B cell (primary cell): Measurements from ENCODE around the gene LSM3. TPM values are rescaled to one million over a fixed set of nuclear protein-coding genes. Genes with fewer than 3 reads are reported as not detected.

Experiments used
- ATAC-seq: fragments of 200-7000 bp; cut with Tn5 transposase; one replicate; pipeline ENCODE4 v1.10.0; 2021; ENCODE audit warnings: low read depth, mild to moderate bottlenecking, moderate number of reproducible peaks, moderate library complexity
- CTCF ChIA-PET: fragments of 350-600 bp; sonication (Branson Sonifier 250); formaldehyde crosslinking; loops from one replicate; lab custom pipeline; 2021; ENCODE audit warnings: antibody characterized with exemption, inconsistent platforms; lab: Charles Lee
- POLR2A ChIA-PET: fragments of 350-600 bp; sonication (Branson Sonifier 250); formaldehyde crosslinking; loops from one replicate; lab custom pipeline; 2021; ENCODE audit warnings: antibody characterized with exemption; lab: Charles Lee
- DNase-seq: peaks from one replicate; pipeline ENCODE4 v3.0.0; 2013
- H2AFZ ChIP-seq: 2 replicates; pipeline ENCODE4 v1.6.1; 2012; ENCODE audit warnings: mild to moderate bottlenecking, low read depth, low read length; ENCODE audit not compliant: insufficient read depth, poor library complexity, severe bottlenecking
- H3K27ac ChIP-seq, 2 donors: 1 replicate in 1 of 2; 2 replicates in 1 of 2; pipeline ENCODE4 v1.5.1; 2012 to 2013; ENCODE audit warnings: low read length in 2 of 2, mild to moderate bottlenecking in 2 of 2, moderate library complexity in 1 of 2
- H3K27me3 ChIP-seq, 4 experiments: fragments of 200-600 bp in 1 of 4; sonication (generic) in 1 of 4; replicated peaks in 1 of 4; 1 replicate in 2 of 4; 2 replicates in 2 of 4; pipeline versions ENCODE4 v1.6.1 to v1.7.0; 2013 to 2016; ENCODE audit warnings: low read length in 3 of 4, mild to moderate bottlenecking in 2 of 4, mixed read lengths in 1 of 4, moderate library complexity in 1 of 4; ENCODE audit not compliant: insufficient read depth in 4 of 4, control insufficient read depth in 3 of 4; ENCODE audit errors: control extremely low read depth in 1 of 4
- H3K36me3 ChIP-seq, 2 experiments: replicated peaks in 1 of 2; 1 replicate in 1 of 2; 2 replicates in 1 of 2; pipeline versions ENCODE4 v1.6.1 to v1.7.1; 2013; ENCODE audit warnings: low read length in 1 of 2; ENCODE audit not compliant: insufficient read depth in 2 of 2, control insufficient read depth in 1 of 2; ENCODE audit errors: control extremely low read depth in 1 of 2, extremely low read depth in 1 of 2
- H3K4me1 ChIP-seq, 2 donors: fragments of 200-600 bp in 1 of 2; sonication (generic) in 1 of 2; 1 replicate in 1 of 2; 2 replicates in 1 of 2; pipeline versions ENCODE4 v1.5.1 to v1.6.1; 2013 to 2017; ENCODE audit warnings: low read length in 2 of 2; ENCODE audit not compliant: control insufficient read depth in 2 of 2, insufficient read depth in 2 of 2
- H3K4me2 ChIP-seq: replicated peaks from 2 replicates; pipeline ENCODE3; 2012; ENCODE audit warnings: mild to moderate bottlenecking, low read depth, low read length; ENCODE audit not compliant: poor library complexity, severe bottlenecking
- H3K4me3 ChIP-seq, 5 experiments: fragments of 200-600 bp in 1 of 5; sonication (generic) in 1 of 5; 1 replicate in 3 of 5; 2 replicates in 2 of 5; pipeline versions ENCODE4 v1.5.1 to v1.7.0; 2011 to 2016; ENCODE audit warnings: low read length in 4 of 5, mild to moderate bottlenecking in 4 of 5, low read depth in 2 of 5, control low read depth in 1 of 5, moderate library complexity in 1 of 5; ENCODE audit not compliant: insufficient read depth in 1 of 5; ENCODE audit errors: control extremely low read depth in 1 of 5, extremely low read depth in 1 of 5
- H3K79me2 ChIP-seq: fragments of 200-600 bp; sonication (generic); one replicate; pipeline ENCODE4 v1.6.0; 2016; ENCODE audit warnings: low read length; ENCODE audit not compliant: control insufficient read depth, insufficient read depth
- H3K9ac ChIP-seq: fragments of 200-600 bp; sonication (generic); 2 replicates; pipeline ENCODE4 v1.6.1; 2017; ENCODE audit warnings: mild to moderate bottlenecking, low read length, moderate library complexity
- H3K9me3 ChIP-seq, 3 donors: one replicate each; pipeline versions ENCODE4 v1.6.1 to v1.7.1; 2013; ENCODE audit warnings: low read length in 2 of 3; ENCODE audit not compliant: control insufficient read depth in 2 of 3, insufficient read depth in 1 of 3; ENCODE audit errors: control extremely low read depth in 1 of 3
- H4K20me1 ChIP-seq: 2 replicates; pipeline ENCODE4 v1.6.0; 2012; ENCODE audit warnings: mild to moderate bottlenecking, low read length; ENCODE audit not compliant: insufficient read depth, control insufficient read depth, poor library complexity, severe bottlenecking
- H3K27ac Mint-ChIP-seq: one replicate; pipeline ENCODE4 v1.8.0; 2021; ENCODE audit warnings: mixed read lengths
- H3K27me3 Mint-ChIP-seq: one replicate; pipeline ENCODE4 v1.8.0; 2021; ENCODE audit warnings: mixed read lengths
- H3K4me1 Mint-ChIP-seq: one replicate; pipeline ENCODE4 v1.8.0; 2021; ENCODE audit warnings: mixed read lengths
- H3K4me3 Mint-ChIP-seq: one replicate; pipeline ENCODE4 v1.8.0; 2021; ENCODE audit warnings: mixed read lengths
- H3K9me3 Mint-ChIP-seq: one replicate; pipeline ENCODE4 v1.8.0; 2022; ENCODE audit warnings: mixed read lengths; ENCODE audit not compliant: insufficient read depth
- CTCF ChIP-seq: fragments of 200-600 bp; IDR thresholded peaks from one replicate; pipeline ENCODE4 v1.8.0; 2022; ENCODE audit warnings: antibody characterized with exemption, mild to moderate bottlenecking
- EZH2 ChIP-seq: IDR thresholded peaks from 2 replicates; pipeline ENCODE4 v1.6.1; 2012; ENCODE audit warnings: borderline replicate concordance, low read depth, mild to moderate bottlenecking, moderate library complexity, low read length; ENCODE audit not compliant: insufficient read depth, poor library complexity, severe bottlenecking
- WGBS: methylation state at CpG from one replicate; pipeline ENCODE4 v1.1.5; 2013; ENCODE audit warnings: missing lambda C conversion rate; ENCODE audit not compliant: insufficient coverage; 5-methylcytosine and 5-hydroxymethylcytosine counted together
- intact Hi-C: fragments of 100-400 bp; cut with micrococcal nuclease; formaldehyde crosslinking; loops from one replicate; pipeline ENCODE4 v1.10.0; 2022
- polyA plus RNA-seq: library from polyadenylated mRNA; depleted of rRNA; stranded (reverse); fragments of >200 nt; gene quantifications from 2 replicates; pipeline ENCODE4 v1.2.3, GENCODE V29; 2012
- total RNA-seq, 2 donors: library from RNA; stranded (reverse); fragments of 120-200 nt in 1 of 2; gene quantifications; 1 replicate in 1 of 2; 2 replicates in 1 of 2; pipeline versions ENCODE4 v1.2.3 to v1.2.4, GENCODE V29; 2013 to 2022

LSM3 gene
- total and polyA plus RNA-seq, 2 donors (not counting 1 experiment from before 2014, with no cell fraction given): 2.8 to 10.0 TPM

GRCh38 chr3:14202874-14203520, 24.4 kb downstream of the LSM3 start:
- Mint-ChIP-seq H3K27me3 (no peaks in the 10 kb centered on the region), H3K27ac (no peak overlapping the region), H3K4me3 (no peak overlapping the region), H3K4me1 (peaks cover 2% of the 10 kb centered on the region), H3K9me3 (no peaks in the 10 kb centered on the region)
- H2AFZ ChIP-seq: no peak overlapping the region
- no peaks in the 10 kb centered on the region for H4K20me1 ChIP-seq
- TF ChIP-seq CTCF: no peak
- no peak for TF ChIP-seq EZH2
- no peak for ATAC-seq
- H3K4me2 ChIP-seq: no peak overlapping the region
- no peak overlapping the region for H3K27ac ChIP-seq
- no peak overlapping the region for H3K4me3 ChIP-seq
- 76% methylated on average over 23 of the region's 23 CpGs for WGBS
- H3K27me3 ChIP-seq: no peaks in the 10 kb centered on the region
- peaks cover 0 to 15% of the 10 kb centered on the region in 2 experiments for H3K36me3 ChIP-seq
- no peaks in the 10 kb centered on the region for H3K9me3 ChIP-seq
- CTCF ChIA-PET: interaction anchor here (1.0 to 4.5 kb wide), 36 partner anchors 8 to 724 kb away, joined by 3 to 52 read pairs (median 4); partner anchors contain the start of genes LSM3, SLC6A6, TMEM43 and XPC
- intact Hi-C loops: loop anchor here (1.0 to 2.0 kb wide), 3 partner anchors 58 to 346 kb away; no protein-coding TSS in a partner anchor
- POLR2A ChIA-PET: no interaction called here
- H3K4me1 ChIP-seq: no peaks in the 10 kb centered on the region
- DNase-seq: no peak
- H3K79me2 ChIP-seq: no peaks in the 10 kb centered on the region
- no peak overlapping the region for H3K9ac ChIP-seq

- ChIA-PET POLR2A (no interaction called here), CTCF (interaction anchor here (0.6 to 4.5 kb wide), 41 partner anchors 8 to 723 kb away, joined by 3 to 52 read pairs (median 4); partner anchors contain the start of genes LSM3, SLC6A6, TMEM43 and XPC)
- 66% methylated on average over 9 of the region's 10 CpGs for WGBS
- H4K20me1 ChIP-seq: no peaks in the 10 kb centered on the region
- H3K36me3 ChIP-seq: peaks cover 0 to 11% of the 10 kb centered on the region in 2 experiments
- Mint-ChIP-seq H3K9me3 (no peaks in the 10 kb centered on the region), H3K27me3 (no peaks in the 10 kb centered on the region), H3K4me3 (no peak overlapping the region), H3K27ac (no peak overlapping the region), H3K4me1 (peaks cover 2% of the 10 kb centered on the region)
- H3K4me1 ChIP-seq: no peaks in the 10 kb centered on the region
- ATAC-seq (no peak), DNase-seq (peak; percentile 61)
- H3K27ac ChIP-seq: no peak overlapping the region
- no peaks in the 10 kb centered on the region for H3K27me3 ChIP-seq
- H3K4me2 ChIP-seq: no peak overlapping the region
- intact Hi-C loops: loop anchor here (1.0 to 2.0 kb wide), 3 partner anchors 58 to 345 kb away; no protein-coding TSS in a partner anchor
- H2AFZ ChIP-seq: no peak overlapping the region
- no peak overlapping the region for H3K9ac ChIP-seq
- TF ChIP-seq EZH2: no peak
- TF ChIP-seq CTCF: peak; percentile 87
- H3K4me3 ChIP-seq: no peak overlapping the region
- no peaks in the 10 kb centered on the region for H3K79me2 ChIP-seq
- H3K9me3 ChIP-seq: no peaks in the 10 kb centered on the region
Measured at GRCh38 chr3:14203521-14204079, 25.0 kb downstream of the LSM3 start.
